Mammary microvascular endothelial cell (primary cell): ENCODE data around the gene ATXN7L1. TPM values are rescaled to one million over a fixed set of nuclear protein-coding genes. Genes with fewer than 3 reads are reported as not detected.

Experiments
- total RNA-seq: library from RNA; depleted of rRNA; stranded (reverse); fragments of >200 nt; gene quantifications from 2 replicates; pipeline ENCODE4 v1.2.3, GENCODE V29; 2015

Gene ATXN7L1, protein sequence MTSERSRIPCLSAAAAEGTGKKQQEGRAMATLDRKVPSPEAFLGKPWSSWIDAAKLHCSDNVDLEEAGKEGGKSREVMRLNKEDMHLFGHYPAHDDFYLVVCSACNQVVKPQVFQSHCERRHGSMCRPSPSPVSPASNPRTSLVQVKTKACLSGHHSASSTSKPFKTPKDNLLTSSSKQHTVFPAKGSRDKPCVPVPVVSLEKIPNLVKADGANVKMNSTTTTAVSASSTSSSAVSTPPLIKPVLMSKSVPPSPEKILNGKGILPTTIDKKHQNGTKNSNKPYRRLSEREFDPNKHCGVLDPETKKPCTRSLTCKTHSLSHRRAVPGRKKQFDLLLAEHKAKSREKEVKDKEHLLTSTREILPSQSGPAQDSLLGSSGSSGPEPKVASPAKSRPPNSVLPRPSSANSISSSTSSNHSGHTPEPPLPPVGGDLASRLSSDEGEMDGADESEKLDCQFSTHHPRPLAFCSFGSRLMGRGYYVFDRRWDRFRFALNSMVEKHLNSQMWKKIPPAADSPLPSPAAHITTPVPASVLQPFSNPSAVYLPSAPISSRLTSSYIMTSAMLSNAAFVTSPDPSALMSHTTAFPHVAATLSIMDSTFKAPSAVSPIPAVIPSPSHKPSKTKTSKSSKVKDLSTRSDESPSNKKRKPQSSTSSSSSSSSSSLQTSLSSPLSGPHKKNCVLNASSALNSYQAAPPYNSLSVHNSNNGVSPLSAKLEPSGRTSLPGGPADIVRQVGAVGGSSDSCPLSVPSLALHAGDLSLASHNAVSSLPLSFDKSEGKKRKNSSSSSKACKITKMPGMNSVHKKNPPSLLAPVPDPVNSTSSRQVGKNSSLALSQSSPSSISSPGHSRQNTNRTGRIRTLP
- 4.4 and 6.5 TPM in 2 replicates for total RNA-seq

DNA sequence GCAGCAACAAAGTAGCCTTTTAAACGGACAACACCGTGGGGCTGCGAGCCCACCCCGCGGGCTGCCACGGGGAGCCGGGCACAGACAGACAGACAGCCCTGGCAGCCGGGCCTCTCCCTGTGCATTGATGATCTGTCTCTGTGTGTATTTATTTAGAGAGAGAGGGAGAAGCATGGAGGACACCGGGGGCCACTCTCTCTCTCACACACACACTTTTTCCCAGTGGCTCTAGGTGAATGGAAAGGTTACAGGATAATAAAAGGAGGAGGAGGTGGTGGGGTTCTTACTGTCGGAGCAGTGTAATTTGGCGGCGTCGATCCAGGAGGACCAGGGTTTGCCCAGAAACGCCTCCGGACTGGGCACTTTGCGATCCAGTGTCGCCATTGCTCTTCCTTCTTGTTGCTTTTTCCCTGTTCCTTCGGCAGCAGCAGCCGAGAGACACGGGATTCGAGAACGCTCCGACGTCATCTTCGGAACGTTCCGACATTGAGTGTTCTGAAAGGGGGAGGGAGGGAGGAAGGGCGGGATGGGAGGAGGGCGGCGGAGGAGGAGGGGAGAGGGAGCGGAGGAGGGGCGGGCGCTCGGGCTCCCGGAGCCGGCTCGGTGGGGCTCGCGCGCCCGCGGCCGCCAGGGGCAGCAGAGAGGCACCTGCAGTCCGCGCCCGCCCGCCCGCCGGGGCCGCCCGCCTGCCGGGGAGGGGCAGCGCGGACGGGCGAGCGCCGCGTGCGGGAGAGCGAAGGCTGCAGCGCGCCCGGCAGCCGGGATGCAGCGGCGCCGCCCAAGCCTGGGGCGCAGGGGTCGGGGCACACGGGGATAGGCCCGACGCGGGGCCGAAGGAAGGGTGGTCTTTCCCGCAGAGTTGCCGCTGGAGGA is at the start of gene ATXN7L1:
Gene ATXN7L1 (minus strand): TSS at position 509 of the 873 bp plus-strand sequence. CDS start 41 bp downstream, at position 468.

DNA sequence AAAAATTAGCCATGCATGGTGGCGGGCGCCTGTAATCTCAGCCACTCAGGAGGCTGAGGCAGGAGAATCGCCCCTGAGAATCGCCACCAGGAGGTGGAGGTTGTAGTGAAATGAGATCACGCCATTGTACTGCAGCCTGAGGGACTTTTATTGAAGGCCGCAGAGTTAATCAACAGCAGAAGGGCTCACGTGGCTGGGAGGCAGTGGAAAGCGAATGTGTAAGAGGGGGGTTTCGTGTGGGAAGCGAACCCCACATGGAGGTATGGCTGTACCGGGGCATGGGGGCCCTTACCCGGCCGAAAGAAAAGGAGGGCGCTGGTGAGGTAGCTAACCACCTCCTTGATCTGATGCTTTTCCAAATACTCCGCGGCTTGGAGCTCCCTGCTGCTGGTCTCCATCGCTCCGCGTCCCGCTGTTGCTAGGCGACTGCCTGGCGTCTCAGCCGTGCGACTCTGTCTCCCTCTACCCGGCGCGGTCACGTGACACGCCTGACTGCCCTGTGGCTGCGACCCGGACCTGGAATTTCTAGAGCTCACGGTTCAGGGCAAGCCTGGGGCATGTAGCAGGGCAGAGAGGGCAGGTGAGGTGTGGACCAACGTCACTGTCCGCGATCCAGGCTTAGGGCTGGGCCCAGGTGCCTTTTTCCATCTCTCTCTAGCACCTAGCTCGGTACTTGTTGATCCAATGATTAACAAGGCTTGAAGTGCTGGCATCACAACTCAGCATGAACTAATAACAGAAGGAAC is 295.2 kb downstream of the ATXN7L1 start, which contains the start of gene EFCAB10:
Gene EFCAB10 (minus strand): TSS at position 428 of the 746 bp plus-strand sequence. CDS start 30 bp downstream, at position 398.

Other genes with a start within 250 kb of the ATXN7L1 start
- gene CDHR3, start 86.7 kb upstream of the ATXN7L1 start, total RNA-seq = 0.30 and 1.5 TPM in 2 replicates
- 57.7 and 59.5 TPM in 2 replicates for gene SYPL1, start 235.7 kb upstream of the ATXN7L1 start, total RNA-seq